ENCODE data around the gene GABRR2. TPM values are rescaled to one million over a fixed set of nuclear protein-coding genes. Genes with fewer than 3 reads are reported as not detected.

The GABRR2 gene
- polyA plus RNA-seq, 1 donor from 2014 or later = 0.31 TPM

- Histone ChIP-seq H3K79me2 (replicated peaks; ENCODE audit: insufficient read depth, low read length) (no peaks in the 10 kb centered on the region), H3K9me3 (ENCODE audit: low read length) (no peaks in the 10 kb centered on the region), H3K27me3 (ENCODE audit: insufficient read depth, low read depth, low read length) (no peaks in the 10 kb centered on the region), H4K20me1 (ENCODE audit: insufficient read depth) (no peaks in the 10 kb centered on the region), H3F3A (ENCODE audit: insufficient read depth, low read length, poor library complexity, severe bottlenecking) (no peaks in the 10 kb centered on the region), H3K27ac (ENCODE audit: low read length) (no peak overlapping the region), H2AFZ (ENCODE audit: low read depth, low read length) (no peak overlapping the region), H3K9me2 (ENCODE audit: insufficient read depth, low read length) (no peaks in the 10 kb centered on the region), H3K4me2 (ENCODE audit: low read length) (no peak overlapping the region), H3K36me3 (ENCODE audit: insufficient read depth, low read length) (peaks cover 8% of the 10 kb centered on the region), H3K9ac (ENCODE audit: low read length) (no peak overlapping the region), H3K4me3 (ENCODE audit: low read length) (no peak overlapping the region)
- TF ChIP-seq SMC3 (conservative IDR thresholded peaks at IDR 0.05; ENCODE audit: poor library complexity) = no peak
- TF ChIP-seq REST (IDR thresholded peaks at IDR 0.05; ENCODE audit: borderline replicate concordance) = no peak
- TF ChIP-seq EZH2 (IDR thresholded peaks at IDR 0.05; ENCODE audit: borderline replicate concordance, insufficient read depth, low read length, poor library complexity, severe bottlenecking) = no peak
- no peak for TF ChIP-seq MXI1 (conservative IDR thresholded peaks at IDR 0.05; ENCODE audit: poor library complexity, severe bottlenecking)
- no peak for TF ChIP-seq TAF1 (IDR thresholded peaks at IDR 0.05; ENCODE audit: low read depth)
- no peak for TF ChIP-seq RAD21 (conservative IDR thresholded peaks at IDR 0.05)
- TF ChIP-seq CTCF (IDR thresholded peaks at IDR 0.05; ENCODE audit: poor library complexity, severe bottlenecking) = no peak
- no peak for TF ChIP-seq EP300 (conservative IDR thresholded peaks at IDR 0.05; ENCODE audit: poor library complexity, severe bottlenecking)
- TF ChIP-seq POLR2AphosphoS5 (IDR thresholded peaks at IDR 0.05) = no peak
Observed at GRCh38 chr6:89335164-89335563, 20.1 kb upstream of the GABRR2 start.

GRCh38 chr6:89330910-89331309, 15.8 kb upstream of the GABRR2 start:
- no peaks in the 10 kb centered on the region for H3K36me3 ChIP-seq (ENCODE audit: insufficient read depth, low read length)
- no peaks in the 10 kb centered on the region for H3K9me3 ChIP-seq (ENCODE audit: low read length)
- no peak for TF ChIP-seq MXI1 (conservative IDR thresholded peaks at IDR 0.05; ENCODE audit: poor library complexity, severe bottlenecking)
- TF ChIP-seq SMC3 (conservative IDR thresholded peaks at IDR 0.05; ENCODE audit: poor library complexity) = no peak
- no peak for TF ChIP-seq CTCF (IDR thresholded peaks at IDR 0.05; ENCODE audit: poor library complexity, severe bottlenecking)
- no peak for TF ChIP-seq EZH2 (IDR thresholded peaks at IDR 0.05; ENCODE audit: borderline replicate concordance, insufficient read depth, low read length, poor library complexity, severe bottlenecking)
- no peak for TF ChIP-seq RAD21 (conservative IDR thresholded peaks at IDR 0.05)
- TF ChIP-seq EP300 (conservative IDR thresholded peaks at IDR 0.05; ENCODE audit: poor library complexity, severe bottlenecking) = no peak
- TF ChIP-seq TAF1 (IDR thresholded peaks at IDR 0.05; ENCODE audit: low read depth) = no peak
- TF ChIP-seq REST (IDR thresholded peaks at IDR 0.05; ENCODE audit: borderline replicate concordance) = no peak
- TF ChIP-seq POLR2AphosphoS5 (IDR thresholded peaks at IDR 0.05) = no peak
- no peaks in the 10 kb centered on the region for H3K79me2 ChIP-seq (replicated peaks; ENCODE audit: insufficient read depth, low read length)
- H3K27ac ChIP-seq (ENCODE audit: low read length) = no peak overlapping the region
- no peak overlapping the region for H3K9ac ChIP-seq (ENCODE audit: low read length)
- H3K4me3 ChIP-seq (ENCODE audit: low read length) = no peak overlapping the region
- H2AFZ ChIP-seq (ENCODE audit: low read depth, low read length) = no peak overlapping the region
- H3K4me2 ChIP-seq (ENCODE audit: low read length) = no peak overlapping the region
- no peaks in the 10 kb centered on the region for H3F3A ChIP-seq (ENCODE audit: insufficient read depth, low read length, poor library complexity, severe bottlenecking)
- no peaks in the 10 kb centered on the region for H3K9me2 ChIP-seq (ENCODE audit: insufficient read depth, low read length)
- no peaks in the 10 kb centered on the region for H3K27me3 ChIP-seq (ENCODE audit: insufficient read depth, low read depth, low read length)
- no peaks in the 10 kb centered on the region for H4K20me1 ChIP-seq (ENCODE audit: insufficient read depth)
